ENCODE measurements around the gene CLIC3. TPM values are rescaled to one million over a fixed set of nuclear protein-coding genes. Genes with fewer than 3 reads are reported as not detected.

CLIC3 gene
- total RNA-seq, 3 donors from 2014 or later (not counting 1 experiment from before 2014, with no cell fraction given): 144 to 286 (median 161) TPM

DNA sequence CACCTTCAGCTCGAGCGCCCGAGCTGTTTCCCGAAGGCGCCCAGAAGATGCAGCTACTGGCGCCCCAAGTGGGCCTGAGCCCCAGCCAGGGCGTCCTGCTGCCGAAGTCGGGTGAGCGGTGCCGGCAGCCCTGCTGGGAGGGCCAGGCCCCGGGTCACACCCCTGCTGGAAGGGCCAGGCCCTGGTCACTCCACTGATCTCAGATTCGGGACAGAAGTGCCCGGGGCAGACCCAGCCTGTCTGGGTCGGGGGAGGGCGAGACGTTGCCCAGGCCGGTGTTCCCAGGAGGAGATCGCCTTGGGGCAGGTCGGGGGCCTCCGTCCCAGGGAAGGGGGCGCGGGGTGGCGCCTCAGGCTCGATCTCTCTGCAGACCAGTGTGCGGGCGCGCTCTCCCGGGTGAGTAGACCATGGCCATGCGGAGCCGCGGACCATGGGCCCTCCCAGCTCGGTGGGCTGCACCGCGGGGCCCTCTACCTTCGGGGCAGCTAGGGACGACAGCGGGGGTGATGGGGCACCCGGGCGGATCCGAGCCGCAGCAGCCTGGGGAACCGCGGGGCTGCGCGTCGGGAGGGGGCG lies 11.3 kb downstream of the CLIC3 start:
- H3K4me3 ChIP-seq (ENCODE audit: low read length): no peak overlapping the region
- H3K36me3 Mint-ChIP-seq: no peaks in the 10 kb centered on the region
- peaks cover 8% of the 10 kb centered on the region for H3K4me1 ChIP-seq (ENCODE audit: control insufficient read depth, insufficient read depth, low read length)
- H3K4me1 Mint-ChIP-seq: peaks cover 0 to 13% of the 10 kb centered on the region in 2 donors
- WGBS (ENCODE audit: insufficient coverage): 7% methylated on average over 48 of the region's 48 CpGs
- TF ChIP-seq, protein P1, sequence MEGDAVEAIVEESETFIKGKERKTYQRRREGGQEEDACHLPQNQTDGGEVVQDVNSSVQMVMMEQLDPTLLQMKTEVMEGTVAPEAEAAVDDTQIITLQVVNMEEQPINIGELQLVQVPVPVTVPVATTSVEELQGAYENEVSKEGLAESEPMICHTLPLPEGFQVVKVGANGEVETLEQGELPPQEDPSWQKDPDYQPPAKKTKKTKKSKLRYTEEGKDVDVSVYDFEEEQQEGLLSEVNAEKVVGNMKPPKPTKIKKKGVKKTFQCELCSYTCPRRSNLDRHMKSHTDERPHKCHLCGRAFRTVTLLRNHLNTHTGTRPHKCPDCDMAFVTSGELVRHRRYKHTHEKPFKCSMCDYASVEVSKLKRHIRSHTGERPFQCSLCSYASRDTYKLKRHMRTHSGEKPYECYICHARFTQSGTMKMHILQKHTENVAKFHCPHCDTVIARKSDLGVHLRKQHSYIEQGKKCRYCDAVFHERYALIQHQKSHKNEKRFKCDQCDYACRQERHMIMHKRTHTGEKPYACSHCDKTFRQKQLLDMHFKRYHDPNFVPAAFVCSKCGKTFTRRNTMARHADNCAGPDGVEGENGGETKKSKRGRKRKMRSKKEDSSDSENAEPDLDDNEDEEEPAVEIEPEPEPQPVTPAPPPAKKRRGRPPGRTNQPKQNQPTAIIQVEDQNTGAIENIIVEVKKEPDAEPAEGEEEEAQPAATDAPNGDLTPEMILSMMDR (IDR thresholded peaks at IDR 0.05): no peak
- H3K9me3 ChIP-seq (ENCODE audit: control insufficient read depth, insufficient read depth, low read length): no peaks in the 10 kb centered on the region
- H3K27ac Mint-ChIP-seq: no peak overlapping the region
- H3K36me3 ChIP-seq (ENCODE audit: control insufficient read depth, insufficient read depth, low read length): no peaks in the 10 kb centered on the region
- H3K27me3 ChIP-seq (ENCODE audit: control insufficient read depth, insufficient read depth, low read length): peaks cover 11% of the 10 kb centered on the region
- no peak overlapping the region for H3K4me3 Mint-ChIP-seq
- peaks cover 0 to 11% of the 10 kb centered on the region in 2 donors for H3K27me3 Mint-ChIP-seq (ENCODE audit: low read depth in 2 of 2)
- intact Hi-C loops (cut with micrococcal nuclease): no loop called here
- no peak overlapping the region for H3K27ac ChIP-seq (ENCODE audit: low read length)
- peak in 1 of 2 donors; percentile 47 for DNase-seq
- no peaks in the 10 kb centered on the region for H3K9me3 Mint-ChIP-seq
- ATAC-seq: peak in 2 of 3 donors; percentile 56 to 62

DNA sequence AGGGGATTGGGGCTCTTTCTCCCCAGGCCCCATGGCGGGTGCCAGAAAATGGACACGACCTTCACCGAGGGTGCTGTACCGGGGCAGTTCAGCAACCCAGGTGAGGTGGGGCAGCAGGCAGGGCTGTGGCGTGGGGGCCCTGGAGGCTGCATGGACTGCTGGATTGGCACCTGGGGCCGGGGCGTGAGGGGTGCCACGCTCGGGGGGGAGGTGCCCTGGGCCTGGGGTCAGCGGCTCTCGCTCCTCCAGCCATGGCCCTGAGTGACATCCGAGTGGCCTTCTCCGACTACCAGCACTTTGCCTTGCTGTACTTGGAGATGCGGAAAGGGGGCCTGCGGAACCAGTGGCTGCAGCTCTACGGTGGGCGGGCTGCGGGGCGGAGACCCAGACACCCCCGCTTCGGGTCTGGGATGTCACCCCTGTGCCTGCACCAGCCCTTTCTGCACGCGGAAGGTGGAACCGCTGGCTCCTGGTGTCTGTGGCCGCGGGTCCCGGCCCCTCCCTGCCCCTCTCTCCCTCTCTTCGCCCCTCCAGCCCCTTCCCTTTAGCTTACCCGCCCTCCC lies 11.8 kb downstream of the CLIC3 start:
- no peak overlapping the region for H3K4me3 Mint-ChIP-seq
- H3K9me3 Mint-ChIP-seq: no peaks in the 10 kb centered on the region
- WGBS (ENCODE audit: insufficient coverage): 51% methylated on average over 29 of the region's 29 CpGs
- Histone ChIP-seq H3K36me3 (ENCODE audit: control insufficient read depth, insufficient read depth, low read length) (no peaks in the 10 kb centered on the region), H3K9me3 (ENCODE audit: control insufficient read depth, insufficient read depth, low read length) (no peaks in the 10 kb centered on the region), H3K27ac (ENCODE audit: low read length) (no peak overlapping the region), H3K4me3 (ENCODE audit: low read length) (no peak overlapping the region), H3K27me3 (ENCODE audit: control insufficient read depth, insufficient read depth, low read length) (peaks cover 11% of the 10 kb centered on the region), H3K4me1 (ENCODE audit: control insufficient read depth, insufficient read depth, low read length) (peaks cover 8% of the 10 kb centered on the region)
- no peaks in the 10 kb centered on the region for H3K36me3 Mint-ChIP-seq
- peak in 1 of 3 donors; percentile 15 for ATAC-seq
- no peak overlapping the region for H3K27ac Mint-ChIP-seq
- DNase-seq: no peak
- peaks cover 0 to 8% of the 10 kb centered on the region in 2 donors for H3K4me1 Mint-ChIP-seq
- intact Hi-C loops (cut with micrococcal nuclease): no loop called here
- TF ChIP-seq, protein P1 (IDR thresholded peaks at IDR 0.05): no peak
- peaks cover 0 to 11% of the 10 kb centered on the region in 2 donors for H3K27me3 Mint-ChIP-seq (ENCODE audit: low read depth in 2 of 2)

DNA sequence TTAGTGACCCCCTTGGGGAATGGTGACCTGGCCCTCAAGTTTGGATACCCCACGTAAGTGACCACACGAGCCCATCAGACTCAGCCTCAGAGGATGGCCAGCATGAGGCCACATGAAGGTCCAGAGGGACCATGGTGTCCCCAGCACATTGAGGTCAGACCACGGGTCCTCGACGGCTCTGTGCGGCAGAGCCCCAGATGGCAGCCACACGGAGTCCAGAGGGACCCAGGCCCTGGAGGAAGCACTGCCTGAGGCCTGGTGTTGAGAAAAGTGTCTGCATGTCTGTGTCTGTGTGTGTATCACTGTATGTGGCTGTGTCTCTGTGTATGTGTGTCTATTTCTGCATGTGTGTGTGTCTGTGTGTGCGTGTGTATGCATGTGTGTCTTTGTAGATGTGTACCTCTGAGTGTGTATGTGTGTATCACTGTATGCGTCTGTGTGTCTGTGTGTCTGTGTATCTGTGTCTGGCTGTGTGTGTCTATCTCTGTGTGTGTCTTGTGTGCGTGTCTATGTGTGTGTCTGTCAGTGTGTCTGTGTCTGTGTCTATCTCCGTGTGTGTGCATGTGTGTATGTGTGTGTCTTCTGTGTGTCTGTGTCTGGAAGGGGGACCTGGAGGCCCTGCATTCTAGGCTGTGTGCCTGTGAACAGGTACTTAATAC lies 12.6 kb downstream of the CLIC3 start:
- intact Hi-C loops (cut with micrococcal nuclease): no loop called here

More for the DNA sequence above, 12.6 kb downstream of the CLIC3 start:
- no peak overlapping the region for H3K27ac ChIP-seq (ENCODE audit: low read length)
- no peak for ATAC-seq
- DNase-seq: no peak
- Mint-ChIP-seq H3K9me3 (no peaks in the 10 kb centered on the region), H3K4me1 (peaks cover 0 to 7% of the 10 kb centered on the region in 2 donors), H3K4me3 (no peak overlapping the region), H3K27ac (peak overlapping the region in 1 of 2 donors; percentile 2), H3K36me3 (no peaks in the 10 kb centered on the region), H3K27me3 (ENCODE audit: low read depth in 2 of 2) (peaks cover 0 to 11% of the 10 kb centered on the region in 2 donors)
- H3K27me3 ChIP-seq (ENCODE audit: control insufficient read depth, insufficient read depth, low read length): peaks cover 11% of the 10 kb centered on the region
- H3K9me3 ChIP-seq (ENCODE audit: control insufficient read depth, insufficient read depth, low read length): no peaks in the 10 kb centered on the region
- no peak overlapping the region for H3K4me3 ChIP-seq (ENCODE audit: low read length)
- peaks cover 10% of the 10 kb centered on the region for H3K4me1 ChIP-seq (ENCODE audit: control insufficient read depth, insufficient read depth, low read length)
- WGBS (ENCODE audit: insufficient coverage): 82% methylated on average over 10 of the region's 11 CpGs
- TF ChIP-seq, protein P1 (IDR thresholded peaks at IDR 0.05): no peak
- H3K36me3 ChIP-seq (ENCODE audit: control insufficient read depth, insufficient read depth, low read length): no peaks in the 10 kb centered on the region
